Right lobe of liver (tissue), 6 donors: Measurements from ENCODE around the gene EPN3. TPM values are rescaled to one million over a fixed set of nuclear protein-coding genes. Genes with fewer than 3 reads are reported as not detected.

ENCODE experiments used
- ATAC-seq, 4 donors: fragments of 200-7000 bp; cut with Tn5 transposase; one replicate each; pipeline ENCODE4 v1.9.1; 2020; ENCODE audit warnings: mild to moderate bottlenecking in 4 of 4, moderate library complexity in 4 of 4
- DNase-seq, 3 donors: peaks; one replicate each; pipeline ENCODE4 v3.0.0-alpha.2; 2020
- H3K27ac ChIP-seq, 3 donors: fragments of 200-600 bp; one replicate each; pipeline ENCODE4 v1.8.0; 2022
- H3K27me3 ChIP-seq, 2 donors: fragments of 200-600 bp; one replicate each; pipeline ENCODE4 v1.8.0; 2022
- H3K36me3 ChIP-seq, 4 donors: fragments of 200-600 bp; sonication (generic) in 1 of 4; one replicate each; pipeline versions ENCODE4 v1.5.1 to v1.8.0; 2017 to 2022; ENCODE audit warnings: control low read depth in 1 of 4
- H3K4me1 ChIP-seq, 4 donors: fragments of 200-600 bp; sonication (generic) in 1 of 4; one replicate each; pipeline versions ENCODE4 v1.5.1 to v1.8.0; 2017 to 2022; ENCODE audit warnings: control low read depth in 1 of 4
- H3K4me3 ChIP-seq, 3 donors: fragments of 200-600 bp; one replicate each; pipeline ENCODE4 v1.8.0; 2022
- H3K9me3 ChIP-seq, 4 donors: fragments of 200-600 bp; sonication (generic) in 1 of 4; one replicate each; pipeline versions ENCODE4 v1.5.1 to v1.8.0; 2017 to 2022; ENCODE audit warnings: control low read depth in 1 of 4
- POLR2A ChIP-seq: fragments of 450-650 bp; IDR thresholded peaks from one replicate; pipeline ENCODE4 v1.6.1; 2017; ENCODE audit warnings: antibody characterized with exemption, mild to moderate bottlenecking
- WGBS: methylation state at CpG from one replicate; pipeline ENCODE4 v1.1.6; 2018; ENCODE audit warnings: low coverage, low lambda C conversion rate; ENCODE audit not compliant: insufficient coverage; ENCODE audit errors: missing lambda C conversion rate; 5-methylcytosine and 5-hydroxymethylcytosine counted together
- intact Hi-C, 2 donors: fragments of 100-400 bp; cut with DNase I; formaldehyde crosslinking; loops; one replicate each; pipeline versions ENCODE4 v1.11.2 to v1.14.1; 2022
- total RNA-seq, 6 experiments: library from RNA; depleted of rRNA in 2 of 6; stranded (reverse); fragments of >200 nt in 2 of 6; fragmentation: NEBNext Ultra II Directional in 3 of 6; extraction: Animal tissue kit (Norgen Biotek cat#: 25700) in 3 of 6; gene quantifications; one replicate each; pipeline versions ENCODE4 v1.1.0 to v1.2.4, GENCODE V29; 2016 to 2023
- TF ChIP-seq, protein P1 (sequence below), 4 donors: fragments of 200-600 bp in 3 of 4; fragments of 450-650 bp in 1 of 4; IDR thresholded peaks; one replicate each; pipeline versions ENCODE4 v1.5.1 to v1.8.0; 2016 to 2022; ENCODE audit warnings: antibody characterized with exemption in 4 of 4, mild to moderate bottlenecking in 2 of 4
- donor health status: DM: no; HTN: yes; CAD: no.
- donor health status: DM: no; HTN: no; CAD: no.
- donor health status: DM: no; HTN: no; CAD: no.
- donor health status: DM: no; HTN: yes; CAD: no.
- donor health status: DM: no; HTN: yes; CAD: no.

EPN3 gene
- total RNA-seq, 6 experiments from 2014 or later = 0.06 to 0.27 TPM; not detected in 4

DNA sequence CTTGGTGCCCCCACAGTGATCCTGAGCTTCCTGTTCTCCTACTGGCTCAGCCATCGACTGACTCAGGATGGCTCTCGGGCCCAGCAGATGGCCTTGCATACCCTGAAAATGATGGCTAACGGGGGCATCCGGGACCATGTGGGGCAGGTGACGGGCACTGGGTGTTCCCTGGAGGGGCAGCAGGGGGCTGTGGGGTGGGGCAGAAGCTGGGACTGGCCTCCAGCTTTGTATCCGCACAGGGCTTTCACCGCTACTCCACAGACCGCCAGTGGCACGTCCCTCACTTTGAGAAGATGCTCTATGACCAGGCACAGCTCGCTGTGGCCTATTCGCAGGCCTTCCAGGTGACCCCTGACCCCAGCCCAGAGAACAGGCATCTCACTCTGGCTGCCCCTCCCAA is 17.4 kb downstream of the EPN3 start:
- peak in 2 of 3 donors; percentile 31 to 56 for DNase-seq
- intact Hi-C loops = loop anchor here (5.0 to 10.0 kb wide), 5 partner anchors 67 to 285 kb away; partner anchors contain the start of gene WFIKKN2 (in 1 of the 2)
- no peaks in the 10 kb centered on the region for H3K27me3 ChIP-seq
- H3K4me1 ChIP-seq = peaks cover 0 to 28% (median 11%) of the 10 kb centered on the region in 4 donors
- no peak overlapping the region for H3K4me3 ChIP-seq
- TF ChIP-seq, protein P1, sequence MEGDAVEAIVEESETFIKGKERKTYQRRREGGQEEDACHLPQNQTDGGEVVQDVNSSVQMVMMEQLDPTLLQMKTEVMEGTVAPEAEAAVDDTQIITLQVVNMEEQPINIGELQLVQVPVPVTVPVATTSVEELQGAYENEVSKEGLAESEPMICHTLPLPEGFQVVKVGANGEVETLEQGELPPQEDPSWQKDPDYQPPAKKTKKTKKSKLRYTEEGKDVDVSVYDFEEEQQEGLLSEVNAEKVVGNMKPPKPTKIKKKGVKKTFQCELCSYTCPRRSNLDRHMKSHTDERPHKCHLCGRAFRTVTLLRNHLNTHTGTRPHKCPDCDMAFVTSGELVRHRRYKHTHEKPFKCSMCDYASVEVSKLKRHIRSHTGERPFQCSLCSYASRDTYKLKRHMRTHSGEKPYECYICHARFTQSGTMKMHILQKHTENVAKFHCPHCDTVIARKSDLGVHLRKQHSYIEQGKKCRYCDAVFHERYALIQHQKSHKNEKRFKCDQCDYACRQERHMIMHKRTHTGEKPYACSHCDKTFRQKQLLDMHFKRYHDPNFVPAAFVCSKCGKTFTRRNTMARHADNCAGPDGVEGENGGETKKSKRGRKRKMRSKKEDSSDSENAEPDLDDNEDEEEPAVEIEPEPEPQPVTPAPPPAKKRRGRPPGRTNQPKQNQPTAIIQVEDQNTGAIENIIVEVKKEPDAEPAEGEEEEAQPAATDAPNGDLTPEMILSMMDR (IDR thresholded peaks at IDR 0.05) = no peak
- TF ChIP-seq POLR2A = no peak
- peak overlapping the region in 1 of 3 donors; percentile 19 for H3K27ac ChIP-seq
- H3K36me3 ChIP-seq = no peaks in the 10 kb centered on the region
- H3K9me3 ChIP-seq = no peaks in the 10 kb centered on the region
- ATAC-seq = peak in 1 of 4 donors; percentile 3
- WGBS = 73% methylated on average over 6 of the region's 11 CpGs

- Histone ChIP-seq H3K27ac (no peak overlapping the region), H3K9me3 (no peaks in the 10 kb centered on the region), H3K27me3 (no peaks in the 10 kb centered on the region), H3K36me3 (peaks cover 0 to 5% (median 0%) of the 10 kb centered on the region in 4 donors), H3K4me3 (no peak overlapping the region), H3K4me1 (peaks cover 0 to 28% (median 11%) of the 10 kb centered on the region in 4 donors)
- ATAC-seq (peak; percentile 73 to 81 (median 78)), DNase-seq (peak; percentile 83 to 91 (median 89))
- TF ChIP-seq POLR2A = no peak
- TF ChIP-seq, protein P1 (IDR thresholded peaks at IDR 0.05) = peak; percentile 78 to 92 (median 81)
- 27% methylated on average over 9 of the region's 32 CpGs for WGBS
- intact Hi-C loops = loop anchor here (5.0 to 10.0 kb wide), 4 partner anchors 66 to 284 kb away; partner anchors contain the start of gene WFIKKN2 (in 1 of the 2)
Observed at GRCh38 chr17:50550661-50551432, 18.3 kb downstream of the EPN3 start.

DNA sequence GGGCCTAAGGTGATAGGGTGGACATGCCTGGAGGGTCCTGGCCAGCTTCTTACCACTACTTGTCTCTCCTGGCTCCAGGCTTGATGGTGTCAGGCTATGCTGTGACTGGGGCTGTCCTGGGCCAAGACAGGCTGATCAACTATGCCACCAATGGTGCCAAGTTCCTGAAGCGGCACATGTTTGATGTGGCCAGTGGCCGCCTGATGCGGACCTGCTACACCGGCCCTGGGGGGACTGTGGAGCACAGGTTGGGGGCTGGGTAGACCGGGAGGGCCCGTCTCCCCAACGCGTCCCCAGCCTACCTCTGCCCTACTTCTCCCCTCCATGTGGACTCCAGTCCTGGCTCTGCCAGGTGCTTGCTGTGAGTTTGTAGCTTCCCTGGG is 18.9 kb downstream of the EPN3 start:
- 80% methylated on average over 1 of the region's 8 CpGs for WGBS
- no peak for TF ChIP-seq POLR2A
- TF ChIP-seq, protein P1 (IDR thresholded peaks at IDR 0.05) = no peak
- peaks cover 0 to 5% (median 0%) of the 10 kb centered on the region in 4 donors for H3K36me3 ChIP-seq
- no peaks in the 10 kb centered on the region for H3K27me3 ChIP-seq
- no peak overlapping the region for H3K4me3 ChIP-seq
- DNase-seq (no peak), ATAC-seq (no peak)
- peaks cover 0 to 28% (median 11%) of the 10 kb centered on the region in 4 donors for H3K4me1 ChIP-seq
- no peaks in the 10 kb centered on the region for H3K9me3 ChIP-seq
- H3K27ac ChIP-seq = no peak overlapping the region
- intact Hi-C loops = loop anchor here (5.0 to 10.0 kb wide), 4 partner anchors 66 to 283 kb away; partner anchors contain the start of gene WFIKKN2 (in 1 of the 2)

DNA sequence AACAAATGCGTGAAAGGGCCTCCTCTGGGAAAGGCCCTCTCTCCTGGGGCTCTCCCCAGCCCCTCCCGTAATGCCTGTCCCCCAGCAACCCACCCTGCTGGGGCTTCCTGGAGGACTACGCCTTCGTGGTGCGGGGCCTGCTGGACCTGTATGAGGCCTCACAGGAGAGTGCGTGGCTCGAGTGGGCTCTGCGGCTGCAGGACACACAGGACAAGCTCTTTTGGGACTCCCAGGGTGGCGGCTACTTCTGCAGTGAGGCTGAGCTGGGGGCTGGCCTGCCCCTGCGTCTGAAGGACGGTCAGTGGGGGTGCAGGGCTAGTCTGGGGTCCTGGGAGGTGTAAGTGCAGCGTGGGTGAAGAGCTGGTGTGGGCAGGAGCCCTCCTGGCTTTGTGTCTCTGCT is 19.3 kb downstream of the EPN3 start:
- peaks cover 0 to 5% (median 0%) of the 10 kb centered on the region in 4 donors for H3K36me3 ChIP-seq
- no peak for DNase-seq
- H3K9me3 ChIP-seq = no peaks in the 10 kb centered on the region
- intact Hi-C loops = loop anchor here (5.0 to 10.0 kb wide), 4 partner anchors 65 to 283 kb away; partner anchors contain the start of gene WFIKKN2 (in 1 of the 2)
- no peak overlapping the region for H3K27ac ChIP-seq
- 100% methylated on average over 1 of the region's 12 CpGs for WGBS
- TF ChIP-seq, protein P1 (IDR thresholded peaks at IDR 0.05) = no peak
- no peak for TF ChIP-seq POLR2A
- H3K27me3 ChIP-seq = no peaks in the 10 kb centered on the region
- H3K4me1 ChIP-seq = peaks cover 0 to 28% (median 11%) of the 10 kb centered on the region in 4 donors
- ATAC-seq = no peak
- no peak overlapping the region for H3K4me3 ChIP-seq
